WTC11 (cell line): ENCODE data around the gene MLPH. TPM values are rescaled to one million over a fixed set of nuclear protein-coding genes. Genes with fewer than 3 reads are reported as not detected.

ENCODE experiments used
- ATAC-seq: fragments of 200-7000 bp; cut with Tn5 transposase; 2 replicates; pipeline ENCODE4 v1.10.0; 2021; ENCODE audit warnings: mild to moderate bottlenecking, moderate library complexity
- Bru-seq: library from RNA; stranded (reverse); fragments of 400-500 nt; gene quantifications from one replicate; lab custom pipeline; 2021; lab: Mats Ljungman, UMichigan
- CTCF ChIA-PET: fragments of 300-600 bp; sonication (Branson Sonifier 250); formaldehyde crosslinking; loops from one replicate; lab custom pipeline; 2021; ENCODE audit warnings: antibody characterized with exemption; lab: Charles Lee
- POLR2A ChIA-PET: fragments of 350-600 bp; sonication (Branson Sonifier 250); formaldehyde crosslinking; loops from one replicate; lab custom pipeline; 2021; ENCODE audit warnings: antibody characterized with exemption; lab: Charles Lee
- DNase-seq: peaks from one replicate; pipeline ENCODE4 v3.0.0; 2021; ENCODE audit warnings: low spot score
- H3K27ac Mint-ChIP-seq: 2 replicates; pipeline ENCODE4 v1.8.0; 2021; ENCODE audit warnings: mixed read lengths
- H3K27me3 Mint-ChIP-seq: 2 replicates; pipeline ENCODE4 v1.8.0; 2021; ENCODE audit warnings: low read depth, mild to moderate bottlenecking, moderate library complexity, mixed read lengths
- H3K36me3 Mint-ChIP-seq: 2 replicates; pipeline ENCODE4 v1.8.0; 2021; ENCODE audit warnings: mixed read lengths
- H3K4me1 Mint-ChIP-seq: 2 replicates; pipeline ENCODE4 v1.8.0; 2022; ENCODE audit warnings: mixed read lengths
- H3K4me3 Mint-ChIP-seq: 2 replicates; pipeline ENCODE4 v1.8.0; 2021; ENCODE audit warnings: mild to moderate bottlenecking, moderate library complexity, mixed read lengths
- H3K9me3 Mint-ChIP-seq: 2 replicates; pipeline ENCODE4 v1.8.0; 2021; ENCODE audit warnings: mixed read lengths
- ATF3 ChIP-seq: sonication (generic); formaldehyde crosslinking; conservative IDR thresholded peaks from 2 replicates; pipeline ENCODE4 v1.8.1; 2022; ENCODE audit warnings: mild to moderate bottlenecking, missing genetic modification reagents
- CTCF ChIP-seq: fragments of 200-600 bp; IDR thresholded peaks from 2 replicates; pipeline ENCODE4 v1.8.0; 2022; ENCODE audit warnings: antibody characterized with exemption
- E2F4 ChIP-seq: sonication (generic); formaldehyde crosslinking; IDR thresholded peaks from 2 replicates; pipeline ENCODE4 v1.8.1; 2022; ENCODE audit warnings: low read depth, mild to moderate bottlenecking, moderate library complexity, missing genetic modification reagents, borderline replicate concordance
- FOXJ3 ChIP-seq: sonication (generic); formaldehyde crosslinking; IDR thresholded peaks from 2 replicates; pipeline ENCODE4 v1.9.0; 2021; ENCODE audit warnings: missing genetic modification reagents, mild to moderate bottlenecking, borderline replicate concordance
- HMGA2 ChIP-seq: fragments of 250-450 bp; sonication (Bioruptor Pico); IDR thresholded peaks from 2 replicates; pipeline ENCODE4 v1.4.0; 2021; ENCODE audit warnings: mild to moderate bottlenecking, moderate library complexity
- HMGXB4 ChIP-seq: sonication (generic); formaldehyde crosslinking; IDR thresholded peaks from 2 replicates; pipeline ENCODE4 v1.8.1; 2023; ENCODE audit warnings: mild to moderate bottlenecking, moderate library complexity, missing genetic modification reagents
- IRF1 ChIP-seq: sonication (generic); formaldehyde crosslinking; IDR thresholded peaks from 2 replicates; pipeline ENCODE4 v1.8.0; 2023; ENCODE audit warnings: missing genetic modification reagents
- JAZF1 ChIP-seq: fragments of 250-450 bp; sonication (Bioruptor Pico); IDR thresholded peaks from 2 replicates; pipeline ENCODE4 v1.9.0; 2021; ENCODE audit warnings: moderate library complexity, mild to moderate bottlenecking, inconsistent platforms
- JUN ChIP-seq: sonication (generic); formaldehyde crosslinking; IDR thresholded peaks from 2 replicates; pipeline ENCODE4 v1.8.0; 2023; ENCODE audit warnings: mild to moderate bottlenecking, missing genetic modification reagents
- NFATC4 ChIP-seq: fragments of 250-450 bp; sonication (Bioruptor Pico); IDR thresholded peaks from 2 replicates; pipeline ENCODE4 v1.9.0; 2021; ENCODE audit warnings: mild to moderate bottlenecking
- NFE2L1 ChIP-seq: sonication (generic); formaldehyde crosslinking; IDR thresholded peaks from 2 replicates; pipeline ENCODE4 v1.8.1; 2023; ENCODE audit warnings: missing genetic modification reagents
- OVOL2 ChIP-seq: fragments of 250-450 bp; sonication (Bioruptor Pico); IDR thresholded peaks from 2 replicates; pipeline ENCODE4 v1.9.0; 2021; ENCODE audit warnings: mild to moderate bottlenecking, borderline replicate concordance
- SMAD3 ChIP-seq: sonication (generic); formaldehyde crosslinking; IDR thresholded peaks from 2 replicates; pipeline ENCODE4 v1.8.0; 2022; ENCODE audit warnings: missing genetic modification reagents, mild to moderate bottlenecking, borderline replicate concordance
- SMAD4 ChIP-seq: sonication (generic); formaldehyde crosslinking; IDR thresholded peaks from 2 replicates; pipeline ENCODE4 v1.8.0; 2022; ENCODE audit warnings: mild to moderate bottlenecking, missing genetic modification reagents
- TP53 ChIP-seq: sonication (generic); formaldehyde crosslinking; IDR thresholded peaks from 2 replicates; pipeline ENCODE4 v1.8.1; 2023; ENCODE audit warnings: mild to moderate bottlenecking, missing genetic modification reagents
- USF2 ChIP-seq: sonication (generic); formaldehyde crosslinking; IDR thresholded peaks from 2 replicates; pipeline ENCODE4 v1.8.1; 2023; ENCODE audit warnings: mild to moderate bottlenecking, missing genetic modification reagents, moderate library complexity
- ZBTB43 ChIP-seq: sonication (generic); formaldehyde crosslinking; IDR thresholded peaks from 2 replicates; pipeline ENCODE4 v1.8.1; 2023; ENCODE audit warnings: mild to moderate bottlenecking, missing genetic modification reagents
- ZNF121 ChIP-seq: sonication (generic); formaldehyde crosslinking; IDR thresholded peaks from 2 replicates; pipeline ENCODE4 v1.8.0; 2023; ENCODE audit warnings: missing genetic modification reagents
- ZNF425 ChIP-seq: fragments of 250-450 bp; sonication (Bioruptor Pico); conservative IDR thresholded peaks from 2 replicates; pipeline ENCODE4 v1.9.0; 2021; ENCODE audit warnings: mild to moderate bottlenecking
- ZNF532 ChIP-seq: fragments of 250-450 bp; sonication (Bioruptor Pico); IDR thresholded peaks from 2 replicates; pipeline ENCODE4 v1.9.0; 2021; ENCODE audit warnings: mild to moderate bottlenecking, borderline replicate concordance
- long read RNA-seq, 3 experiments: library from RNA in 1 of 3; library from capped mRNA in 1 of 3; library from polyadenylated mRNA in 1 of 3; unstranded in 2 of 3; stranded (forward) in 1 of 3; transcript quantifications; one replicate each; pipeline ENCODE4 v2.0.0, GENCODE V29; 2021
- total RNA-seq: library from RNA; stranded (reverse); gene quantifications from 3 replicates; pipeline ENCODE4 v1.2.3, GENCODE V29; 2021

Gene MLPH
- total RNA-seq: 7.7 to 10.3 TPM (median 9.7 TPM) in 3 replicates
- Bru-seq, nascent RNA: percentile 43 among the genes with signal in this experiment
- long read RNA-seq, experiment 1, partial matches to known transcripts: 2 of 12 reads
- long read RNA-seq, experiment 1, other reads (novel, unspliced or antisense): 6 of 12 reads
- long read RNA-seq, experiment 2, partial matches to known transcripts: 1 of 7 reads
- long read RNA-seq, experiment 2, other reads (novel, unspliced or antisense): 3 of 7 reads
- long read RNA-seq, experiment 3, partial matches to known transcripts: 2 of 4 reads
- long read RNA-seq, experiment 3, other reads (novel, unspliced or antisense): 1 of 4 reads

GRCh38 chr2:237486819-237487448, at the start of gene MLPH:
TSS of gene MLPH (plus strand) at chr2:237487251. CDS start at chr2:237493427, 6,176 bp downstream.
- Mint-ChIP-seq H3K4me3 (peak within 1 kb of the TSS; percentile 76), H3K27ac (no peak within 1 kb of the TSS), H3K9me3 (peaks cover 16% of the 10 kb centered on the region), H3K4me1 (peaks cover 43% of the 10 kb centered on the region), H3K36me3 (peaks cover 17% of the 10 kb centered on the region), H3K27me3 (peaks cover 76% of the 10 kb centered on the region)
- ATAC-seq: peak; percentile 48
- POLR2A ChIA-PET: interaction anchor here (0.6 kb wide), 1 partner anchor 12 kb away, joined by 3 read pairs; no protein-coding TSS in a partner anchor
- DNase-seq: peak; percentile 41
- CTCF ChIA-PET: interaction anchor here (0.9 to 3.9 kb wide), 8 partner anchors 12 to 85 kb away, joined by 3 to 43 read pairs (median 9); no protein-coding TSS in a partner anchor
- no peak for TF ChIP-seq NFATC4
- no peak for TF ChIP-seq JAZF1 (CRISPR knock-in tag)
- TF ChIP-seq ZNF425 (CRISPR knock-in tag): no peak
- TF ChIP-seq IRF1 (CRISPR knock-in tag): 0 out of 2 replicates have a peak, but pooled peaks have one; percentile 33
- TF ChIP-seq USF2 (CRISPR knock-in tag): peak; percentile 86
- no peak for TF ChIP-seq ATF3
- TF ChIP-seq HMGA2: no peak
- no peak for TF ChIP-seq FOXJ3 (CRISPR knock-in tag)
- TF ChIP-seq CTCF: no peak
- TF ChIP-seq NFE2L1: no peak
- TF ChIP-seq ZNF121 (CRISPR knock-in tag): no peak
- TF ChIP-seq OVOL2: no peak
- TF ChIP-seq SMAD3 (CRISPR knock-in tag): no peak
- no peak for TF ChIP-seq JUN
- no peak for TF ChIP-seq SMAD4 (CRISPR knock-in tag)
- TF ChIP-seq ZNF532 (CRISPR knock-in tag): no peak
- no peak for TF ChIP-seq HMGXB4 (CRISPR knock-in tag)
- no peak for TF ChIP-seq ZBTB43
- no peak for TF ChIP-seq E2F4 (CRISPR knock-in tag)
- TF ChIP-seq TP53 (CRISPR knock-in tag): no peak; the same call in 1 of the 2 replicates
